ENCODE results near the gene RHO. TPM values are rescaled to one million over a fixed set of nuclear protein-coding genes. Genes with fewer than 3 reads are reported as not detected.
"Not testable (repeated sequence)": the region's sequence is repeated elsewhere in the genome, so short reads cannot be mapped to it uniquely, and the experiment has no call there.

The RHO gene
- polyA plus RNA-seq, 3 donors, result 0.07 to 0.34 (median 0.10) TPM

DNA sequence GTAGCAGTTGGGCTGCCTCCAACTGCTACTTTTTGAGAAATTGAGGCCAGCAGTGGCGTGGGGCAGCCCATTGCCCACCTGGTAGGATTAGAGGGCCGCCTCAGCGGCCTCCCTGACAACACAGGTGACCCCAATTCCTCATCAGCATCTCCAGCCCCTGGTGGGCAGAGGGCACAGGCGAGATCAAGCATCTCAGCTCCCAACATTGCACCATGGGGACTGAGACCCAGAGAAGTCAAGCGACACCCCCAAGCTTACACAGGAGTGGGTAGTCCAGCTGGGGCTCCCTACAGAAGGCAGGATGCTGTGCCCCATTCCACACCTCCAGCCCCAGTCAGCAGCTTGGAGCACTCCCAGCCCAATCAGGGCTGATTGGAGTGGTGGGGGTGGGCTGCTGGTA is 14.3 kb downstream of the RHO start:
- no peak for DNase-seq

GRCh38 chr3:129543156-129543790 is 14.8 kb downstream of the RHO start, which contains the start of gene H1-8:
H1-8 (plus strand) TSS chr3:129543175; CDS start chr3:129543219, 44 bp downstream.
- no peak for DNase-seq

GRCh38 chr3:129543999-129544398 is 15.6 kb downstream of the RHO start:
- no peak for DNase-seq

GRCh38 chr3:129545951-129546350 is 17.5 kb downstream of the RHO start:
- not testable (repeated sequence) for DNase-seq

DNA sequence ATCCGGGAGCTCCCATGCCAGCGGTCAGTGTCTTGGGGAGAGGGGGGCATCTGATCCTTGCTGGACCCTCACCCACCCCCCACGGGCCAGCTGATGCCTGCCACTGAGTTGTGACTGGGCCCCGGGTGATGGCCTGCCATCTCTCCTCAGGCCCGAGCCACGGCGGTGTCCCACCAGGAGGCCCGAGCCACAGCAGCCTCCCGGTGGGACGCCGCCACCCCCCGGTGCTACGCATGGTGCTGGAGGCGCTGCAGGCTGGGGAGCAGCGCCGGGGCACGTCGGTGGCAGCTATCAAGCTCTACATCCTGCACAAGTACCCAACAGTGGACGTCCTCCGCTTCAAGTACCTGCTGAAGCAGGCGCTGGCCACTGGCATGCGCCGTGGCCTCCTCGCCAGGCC is 18.8 kb downstream of the RHO start:
- DNase-seq, result no peak

DNA sequence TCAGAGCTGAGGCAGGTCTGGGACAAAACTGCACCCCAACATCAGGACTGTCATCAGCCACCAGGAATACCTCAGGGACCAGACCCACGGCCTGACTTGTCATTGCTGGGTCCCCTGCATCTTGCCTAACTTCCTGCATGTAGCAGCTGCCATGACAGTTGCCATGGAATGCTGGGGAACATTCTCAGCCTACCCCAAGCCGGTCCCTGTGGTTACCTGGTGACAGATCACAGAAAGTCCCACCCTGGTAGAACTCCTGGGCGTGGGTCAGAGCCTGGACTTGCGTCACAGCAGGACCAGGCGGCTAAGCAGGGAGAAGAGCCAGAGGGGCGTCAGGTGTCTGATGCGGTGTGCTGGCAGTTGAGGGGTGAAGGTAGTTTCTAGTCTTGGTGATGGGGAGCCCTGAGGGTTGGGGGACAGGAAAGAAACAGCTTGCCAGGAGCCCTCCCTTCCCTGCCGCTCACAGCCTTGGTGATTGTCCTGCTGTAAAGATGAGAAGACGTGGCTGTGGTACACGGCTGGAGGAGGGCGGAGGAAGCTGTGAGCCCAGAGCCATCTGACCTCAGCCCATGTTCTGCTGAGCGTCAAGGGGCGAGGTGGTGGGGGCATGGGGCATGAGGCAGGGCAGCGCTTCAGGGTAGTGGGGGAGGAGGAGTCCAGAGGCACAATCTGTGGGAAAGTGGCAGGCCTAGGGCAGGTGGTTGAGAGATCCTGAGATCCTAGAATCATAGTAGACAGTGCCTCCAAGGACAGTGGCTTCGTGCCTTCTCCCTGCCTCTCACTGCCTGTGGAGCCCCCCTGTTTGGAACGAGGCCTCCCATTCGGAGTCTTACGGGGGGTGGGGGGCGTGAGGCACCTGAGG is 19.9 kb downstream of the RHO start:
- DNase-seq, result no peak

DNA sequence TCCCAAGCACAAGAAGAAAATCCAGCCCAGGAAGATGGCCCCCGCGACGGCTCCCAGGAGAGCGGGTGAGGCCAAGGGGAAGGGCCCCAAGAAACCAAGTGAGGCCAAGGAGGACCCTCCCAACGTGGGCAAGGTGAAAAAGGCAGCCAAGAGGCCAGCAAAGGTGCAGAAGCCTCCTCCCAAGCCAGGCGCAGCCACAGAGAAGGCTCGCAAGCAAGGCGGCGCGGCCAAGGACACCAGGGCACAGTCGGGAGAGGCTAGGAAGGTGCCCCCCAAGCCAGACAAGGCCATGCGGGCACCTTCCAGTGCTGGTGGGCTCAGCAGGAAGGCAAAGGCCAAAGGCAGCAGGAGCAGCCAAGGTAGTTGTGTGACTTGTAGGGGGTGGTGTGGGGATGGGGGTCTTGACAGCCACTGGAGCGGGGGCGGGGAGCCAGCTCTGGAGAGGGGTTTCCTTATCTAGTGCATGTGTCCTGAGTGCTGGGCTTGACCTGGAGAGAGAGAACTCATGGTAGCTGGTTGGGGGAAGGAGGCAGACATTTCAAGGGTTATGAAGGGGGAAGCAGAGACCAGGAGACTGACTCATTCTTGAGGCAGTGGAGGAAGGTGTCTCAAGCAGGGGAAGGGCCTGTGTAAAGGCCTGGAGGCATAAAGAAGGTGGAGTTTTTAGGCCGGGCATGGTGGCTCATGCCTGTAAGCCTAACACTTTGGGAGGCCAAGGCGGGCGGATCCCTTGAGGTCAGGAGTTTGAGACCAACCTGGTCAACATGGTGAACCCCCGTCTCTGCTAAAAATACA is 20.8 kb downstream of the RHO start:
- no peak for DNase-seq

DNA sequence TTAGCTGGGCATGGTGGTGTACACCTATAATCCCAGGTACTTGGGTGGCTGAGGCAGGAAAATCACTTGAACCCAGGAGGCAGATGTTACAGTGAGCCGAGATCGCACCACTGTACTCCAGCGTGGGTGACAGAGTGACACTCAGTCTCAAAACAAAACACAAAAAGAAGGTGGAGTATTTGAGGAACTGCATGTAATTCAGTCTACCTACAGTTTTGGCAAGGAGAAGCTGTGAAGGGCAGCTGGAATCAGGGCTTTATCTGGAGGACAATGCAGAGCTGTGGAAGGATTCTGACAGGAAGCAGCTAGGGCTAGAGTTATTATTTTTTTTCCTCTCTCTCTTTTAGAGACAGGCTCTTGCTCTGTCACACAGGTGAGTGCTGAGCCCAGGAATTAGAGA is 21.4 kb downstream of the RHO start:
- DNase-seq, result no peak

- DNase-seq, result no peak
Observed at GRCh38 chr3:129552287-129553050, 24.0 kb downstream of the RHO start.

DNA sequence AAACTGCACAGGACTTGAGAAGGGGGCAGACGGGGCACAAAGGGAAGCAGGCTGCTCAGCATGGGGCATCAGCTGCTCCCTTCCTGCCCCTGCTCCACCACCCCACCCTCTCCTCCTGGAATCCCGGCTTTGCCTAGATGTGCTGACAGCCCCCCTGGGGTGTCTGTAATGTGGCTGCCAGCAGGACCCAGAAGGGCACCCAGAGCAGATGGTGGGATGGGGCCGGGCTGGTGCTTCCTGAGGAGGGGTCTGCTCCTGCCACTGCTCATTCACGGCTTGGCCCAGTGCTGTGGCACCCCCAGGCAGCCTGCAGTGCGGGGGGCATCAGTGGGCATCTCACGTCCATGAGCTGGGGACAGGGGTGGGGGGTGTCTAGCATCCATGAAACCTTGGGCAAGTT is 24.7 kb downstream of the RHO start:
- DNase-seq, result no peak

- DNase-seq, result no peak
Observed at GRCh38 chr3:129553719-129554118, 25.3 kb downstream of the RHO start.

DNA sequence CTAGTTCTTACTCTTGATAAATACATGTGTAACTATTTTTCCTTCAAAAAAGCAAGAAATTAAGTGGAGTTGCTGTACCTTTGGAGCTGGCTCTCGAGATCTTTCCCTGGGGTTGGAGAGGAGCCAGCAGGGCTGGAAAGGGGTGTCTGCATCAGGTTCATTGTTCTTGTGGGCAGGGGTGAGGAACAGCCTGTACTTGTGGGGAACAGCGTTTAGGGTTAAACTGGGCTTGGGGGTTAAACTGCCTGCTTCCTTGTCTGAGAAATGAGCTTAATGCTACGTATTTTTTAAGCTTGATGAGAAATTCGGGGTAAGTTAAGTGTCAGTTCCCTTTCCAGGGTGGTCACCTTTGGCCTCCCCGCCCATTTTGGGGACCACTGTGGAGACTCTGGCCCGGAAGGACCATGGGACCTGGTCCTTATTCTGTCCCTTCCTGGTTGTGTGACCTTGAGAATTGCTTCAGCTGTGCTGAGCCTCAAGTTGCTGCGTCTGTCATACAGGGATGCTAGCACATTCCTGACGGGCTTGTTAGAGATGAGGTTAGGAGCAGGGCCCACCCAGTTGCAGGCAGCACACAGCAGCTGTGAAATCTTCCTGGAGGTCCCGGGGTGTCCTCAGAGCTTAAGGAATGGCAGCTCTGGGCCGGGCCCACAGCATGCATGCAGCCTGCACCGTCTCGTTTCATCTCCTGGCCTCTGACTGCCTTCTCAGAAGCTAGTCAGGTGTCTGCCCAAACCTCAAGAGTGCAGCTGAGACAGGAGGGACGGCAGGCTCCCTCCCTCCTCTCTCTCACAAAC is 26.1 kb downstream of the RHO start:
- no peak for DNase-seq

- no peak for DNase-seq
Observed at GRCh38 chr3:129555153-129555550, 26.7 kb downstream of the RHO start.

DNA sequence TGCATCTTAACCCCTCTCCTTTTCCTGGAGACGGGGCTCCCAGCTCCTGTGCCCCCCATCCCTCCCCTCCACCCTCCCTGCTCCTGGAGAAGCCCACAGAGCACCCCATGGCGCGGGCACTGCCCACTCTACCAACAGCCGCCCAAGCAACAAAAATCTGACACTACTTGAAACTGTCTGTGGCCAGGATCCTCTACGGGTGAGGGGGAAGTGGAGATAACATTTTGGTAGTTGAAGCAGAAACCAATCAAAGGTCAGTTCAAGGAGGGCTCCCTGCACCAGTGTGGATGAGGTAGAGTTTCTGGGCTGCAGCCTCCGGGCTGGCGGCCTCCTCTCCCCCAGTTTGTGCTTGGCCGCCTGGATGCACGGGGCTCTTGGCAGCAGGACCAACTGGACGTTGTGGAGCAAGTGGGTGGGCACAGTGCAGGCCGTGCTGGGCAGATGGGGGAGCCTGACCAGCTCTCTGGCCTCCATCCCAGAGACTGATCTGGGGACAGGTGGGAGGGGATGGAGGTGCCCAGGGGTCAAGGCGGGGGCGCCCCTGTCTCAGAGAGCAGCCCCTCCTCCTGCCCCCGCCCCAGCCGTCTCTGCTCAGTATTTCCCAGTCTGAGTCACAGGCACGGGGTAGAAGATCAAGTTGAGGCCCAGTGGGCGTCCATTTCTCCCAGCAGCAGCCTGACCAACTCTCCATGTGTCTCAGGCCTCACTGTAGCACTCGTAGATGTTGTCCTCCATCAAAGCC is 27.3 kb downstream of the RHO start:
- no peak for DNase-seq

DNA sequence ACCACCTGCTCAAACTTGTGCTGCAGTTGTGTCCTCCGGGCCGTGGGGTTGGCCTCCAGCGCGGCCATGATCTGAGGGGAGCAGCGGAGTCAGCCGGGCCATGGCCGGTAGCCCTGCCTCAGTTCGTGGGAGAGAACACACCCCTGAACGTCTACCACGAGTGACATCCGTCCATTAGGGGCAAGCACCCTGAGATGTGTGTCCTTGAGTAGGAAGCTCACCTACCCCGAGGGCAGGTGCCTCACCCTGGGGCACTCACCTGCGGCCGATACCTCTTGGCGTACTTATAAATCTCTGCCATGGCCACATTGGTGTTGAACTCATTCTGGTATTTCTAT is 27.9 kb downstream of the RHO start:
- no peak for DNase-seq

GRCh38 chr3:129556890-129557547 is 28.6 kb downstream of the RHO start:
- DNase-seq, result no peak

GRCh38 chr3:129557548-129557894 is 29.1 kb downstream of the RHO start:
- no peak for DNase-seq

DNA sequence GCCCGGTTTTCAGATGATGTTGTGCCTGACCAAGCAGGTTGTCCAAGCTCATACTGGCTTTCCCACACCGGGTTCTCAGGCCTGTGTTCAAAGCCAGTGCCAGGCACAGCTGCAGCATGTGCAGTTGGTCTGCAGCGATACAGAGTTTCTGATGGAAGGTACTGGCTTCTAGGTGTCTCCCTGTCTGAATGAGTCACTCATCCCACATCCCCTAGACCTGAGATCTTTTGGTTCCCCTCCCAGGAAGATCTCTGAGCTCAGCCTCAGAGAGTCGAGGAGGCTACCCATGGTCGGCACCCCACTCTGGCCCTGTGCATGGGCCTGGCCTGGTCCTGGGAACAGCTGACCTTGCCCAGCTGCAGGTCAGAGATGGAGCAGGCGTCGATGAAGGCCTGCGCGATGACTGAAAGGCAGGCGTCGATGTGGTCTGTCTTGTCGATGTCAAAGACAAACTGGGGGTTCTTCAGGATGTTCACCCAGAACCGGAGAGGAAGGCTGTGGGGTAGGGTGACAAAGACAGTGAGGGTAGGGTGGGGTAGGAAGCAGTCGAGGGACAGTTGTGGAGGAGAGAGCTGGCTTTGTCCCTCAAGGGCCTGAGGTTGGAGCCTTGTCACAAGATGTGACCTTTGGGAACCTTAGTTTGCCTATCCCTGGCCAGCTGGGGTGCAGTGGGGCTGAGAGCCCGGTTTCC is 29.8 kb downstream of the RHO start:
- DNase-seq, result no peak
